ENCODE results near the gene TTC31. TPM values are rescaled to one million over a fixed set of nuclear protein-coding genes. Genes with fewer than 3 reads are reported as not detected.

Gene TTC31
- total RNA-seq, 1 experiment from 2014 or later: 26.4 TPM

DNA sequence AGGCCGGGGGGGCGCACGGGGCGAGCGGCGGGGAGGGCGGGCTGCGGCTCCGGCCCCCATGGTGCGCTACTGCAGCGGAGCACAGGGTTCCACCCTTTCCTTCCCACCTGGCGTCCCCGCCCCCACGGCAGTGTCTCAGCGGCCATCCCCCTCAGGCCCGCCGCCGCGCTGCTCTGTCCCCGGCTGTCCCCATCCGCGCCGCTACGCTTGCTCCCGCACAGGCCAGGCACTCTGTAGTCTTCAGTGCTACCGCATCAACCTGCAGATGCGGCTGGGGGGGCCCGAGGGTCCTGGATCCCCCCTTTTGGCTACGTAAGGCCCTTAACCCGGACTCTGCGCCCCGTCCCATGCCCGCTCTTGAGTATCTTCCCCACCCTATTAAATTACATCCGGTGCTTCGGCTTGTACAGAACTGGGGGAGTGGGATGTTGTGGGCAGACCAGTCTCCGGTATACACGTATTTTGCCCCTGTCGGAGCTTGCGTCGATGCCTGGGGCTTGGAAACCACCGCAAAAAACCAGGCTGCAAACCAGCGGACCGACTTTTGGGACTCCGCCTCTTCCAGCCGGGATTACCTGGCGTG, 25.2 kb upstream of the TTC31 start:
- Histone ChIP-seq H3K36me3 (ENCODE audit: control insufficient read depth in 1 of 2, insufficient read depth in 2 of 2, low read length in 2 of 2) (peaks cover 3 to 12% of the 10 kb centered on the region in 2 experiments; a peak in 2 of 4 replicates), H3K9ac (ENCODE audit: low read length) (peak overlapping the region; percentile 80), H3K4me1 (ENCODE audit: control insufficient read depth in 1 of 2, insufficient read depth in 2 of 2, low read length in 2 of 2) (peaks cover 12 to 42% of the 10 kb centered on the region in 2 experiments), H3K27ac (ENCODE audit: low read depth, low read length) (peak overlapping the region; percentile 89), H3K4me3 (replicated peaks in 1 of 2; ENCODE audit: low read depth in 1 of 2, low read length in 2 of 2) (peak overlapping the region; percentile 62 to 66), H3K27me3 (ENCODE audit: insufficient read depth, low read length) (no peaks in the 10 kb centered on the region), H3K9me3 (ENCODE audit: control insufficient read depth in 1 of 2, insufficient read depth in 1 of 2, low read depth in 1 of 2, low read length in 2 of 2) (no peaks in the 10 kb centered on the region), H3K9me2 (ENCODE audit: insufficient read depth) (no peaks in the 10 kb centered on the region), H3K79me2 (ENCODE audit: insufficient read depth, low read length) (peaks cover 11% of the 10 kb centered on the region; the same call in 1 of the 2 replicates), H2AFZ (ENCODE audit: low read depth, low read length, poor library complexity, severe bottlenecking) (no peak overlapping the region), H4K20me1 (ENCODE audit: insufficient read depth) (no peaks in the 10 kb centered on the region), H3K4me2 (ENCODE audit: low read length) (peak overlapping the region; percentile 74)
- ATAC-seq (peak; percentile 37), DNase-seq (ENCODE audit: low read depth, low spot score) (no peak)
- RAD21 ChIA-PET (ENCODE audit: low non-redundant PET in 1 of 2, low total read pairs in 2 of 2, uncharacterized antibody in 2 of 2, unreplicated experiment in 2 of 2): interaction anchor here in 1 of 2 experiments (0.5 kb wide), 1 partner anchor 14 kb away, joined by 3 read pairs; no protein-coding TSS in a partner anchor
- POLR2A ChIA-PET: interaction anchor here (0.7 to 2.0 kb wide), 8 partner anchors 11 to 50 kb away, joined by 3 to 21 read pairs (median 6); partner anchors contain the start of genes MRPL53, PCGF1 and TTC31
- BruUV-seq (replicated peaks): no TSS peak
- intact Hi-C loops (cut with micrococcal nuclease): loop anchor here (1.0 to 10.0 kb wide), 2 partner anchors 26 to 1223 kb away; partner anchors contain the start of genes CCT7, PRADC1 and TTC31
- CTCF ChIA-PET: interaction anchor here (0.7 to 1.2 kb wide), 4 partner anchors 14 to 631 kb away, joined by 3 to 6 read pairs (median 3); partner anchors contain the start of genes AUP1 and HTRA2
- TF ChIP-seq ZFX (IDR thresholded peaks at IDR 0.05) (peak; percentile 27; the same call in 1 of the 2 replicates), POLR2A (IDR thresholded peaks at IDR 0.05; ENCODE audit: borderline replicate concordance, extremely low read depth, insufficient read depth, insufficient read length) (peak; percentile 19), CEBPB (IDR thresholded peaks at IDR 0.05; ENCODE audit: low read depth) (no peak), POLR2AphosphoS5 (IDR thresholded peaks at IDR 0.05; ENCODE audit: low read depth, low read length) (peak; percentile 38)

- TSS peak; percentile 49 for BruUV-seq (replicated peaks)
- POLR2A ChIA-PET: interaction anchor here (0.7 to 2.0 kb wide), 8 partner anchors 10 to 49 kb away, joined by 3 to 21 read pairs (median 6); partner anchors contain the start of genes MRPL53, PCGF1 and TTC31
- peak within 1 kb of the TSS; percentile 89 for H3K27ac ChIP-seq (ENCODE audit: low read depth, low read length)
- ATAC-seq (peak; percentile 87), DNase-seq (ENCODE audit: low read depth, low spot score) (peak; percentile 100)
- H4K20me1 ChIP-seq (ENCODE audit: insufficient read depth): no peaks in the 10 kb centered on the region
- CTCF ChIA-PET: interaction anchor here (0.7 to 1.2 kb wide), 4 partner anchors 13 to 631 kb away, joined by 3 to 6 read pairs (median 3); partner anchors contain the start of genes AUP1 and HTRA2
- H3K4me1 ChIP-seq (ENCODE audit: control insufficient read depth in 1 of 2, insufficient read depth in 2 of 2, low read length in 2 of 2): peaks cover 12 to 42% of the 10 kb centered on the region in 2 experiments
- peak within 1 kb of the TSS; percentile 98 for H3K4me2 ChIP-seq (ENCODE audit: low read length)
- peak within 1 kb of the TSS; percentile 82 for H3K9ac ChIP-seq (ENCODE audit: low read length)
- H3K9me3 ChIP-seq (ENCODE audit: control insufficient read depth in 1 of 2, insufficient read depth in 1 of 2, low read depth in 1 of 2, low read length in 2 of 2): no peaks in the 10 kb centered on the region
- H3K4me3 ChIP-seq (replicated peaks in 1 of 2; ENCODE audit: low read depth in 1 of 2, low read length in 2 of 2): peak within 1 kb of the TSS; percentile 70 to 98
- no peak within 1 kb of the TSS for H2AFZ ChIP-seq (ENCODE audit: low read depth, low read length, poor library complexity, severe bottlenecking)
- H3K27me3 ChIP-seq (ENCODE audit: insufficient read depth, low read length): no peaks in the 10 kb centered on the region
- intact Hi-C loops (cut with micrococcal nuclease): loop anchor here (1.0 to 10.0 kb wide), 2 partner anchors 25 to 1224 kb away; partner anchors contain the start of genes CCT7, PRADC1 and TTC31
- peaks cover 6 to 19% of the 10 kb centered on the region in 2 experiments; a peak in 2 of 4 replicates for H3K36me3 ChIP-seq (ENCODE audit: control insufficient read depth in 1 of 2, insufficient read depth in 2 of 2, low read length in 2 of 2)
- RAD21 ChIA-PET (ENCODE audit: low non-redundant PET in 1 of 2, low total read pairs in 2 of 2, uncharacterized antibody in 2 of 2, unreplicated experiment in 2 of 2): interaction anchor here (0.5 to 0.7 kb wide), 2 partner anchors 13 to 15 kb away, joined by 3 read pairs; no protein-coding TSS in a partner anchor
- H3K9me2 ChIP-seq (ENCODE audit: insufficient read depth): no peaks in the 10 kb centered on the region
- peaks cover 15% of the 10 kb centered on the region; the same call in 1 of the 2 replicates for H3K79me2 ChIP-seq (ENCODE audit: insufficient read depth, low read length)
- TF ChIP-seq POLR2AphosphoS5 (IDR thresholded peaks at IDR 0.05; ENCODE audit: low read depth, low read length): peak; percentile 21
- TF ChIP-seq, protein P1, sequence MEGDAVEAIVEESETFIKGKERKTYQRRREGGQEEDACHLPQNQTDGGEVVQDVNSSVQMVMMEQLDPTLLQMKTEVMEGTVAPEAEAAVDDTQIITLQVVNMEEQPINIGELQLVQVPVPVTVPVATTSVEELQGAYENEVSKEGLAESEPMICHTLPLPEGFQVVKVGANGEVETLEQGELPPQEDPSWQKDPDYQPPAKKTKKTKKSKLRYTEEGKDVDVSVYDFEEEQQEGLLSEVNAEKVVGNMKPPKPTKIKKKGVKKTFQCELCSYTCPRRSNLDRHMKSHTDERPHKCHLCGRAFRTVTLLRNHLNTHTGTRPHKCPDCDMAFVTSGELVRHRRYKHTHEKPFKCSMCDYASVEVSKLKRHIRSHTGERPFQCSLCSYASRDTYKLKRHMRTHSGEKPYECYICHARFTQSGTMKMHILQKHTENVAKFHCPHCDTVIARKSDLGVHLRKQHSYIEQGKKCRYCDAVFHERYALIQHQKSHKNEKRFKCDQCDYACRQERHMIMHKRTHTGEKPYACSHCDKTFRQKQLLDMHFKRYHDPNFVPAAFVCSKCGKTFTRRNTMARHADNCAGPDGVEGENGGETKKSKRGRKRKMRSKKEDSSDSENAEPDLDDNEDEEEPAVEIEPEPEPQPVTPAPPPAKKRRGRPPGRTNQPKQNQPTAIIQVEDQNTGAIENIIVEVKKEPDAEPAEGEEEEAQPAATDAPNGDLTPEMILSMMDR (IDR thresholded peaks at IDR 0.05 in 2 of 3, conservative IDR thresholded peaks at IDR 0.05 in 1 of 3; ENCODE audit: borderline replicate concordance in 1 of 3, insufficient read depth in 1 of 3, low read depth in 2 of 3, low read length in 2 of 3): no peak
- TF ChIP-seq SP1 (IDR thresholded peaks at IDR 0.05; ENCODE audit: low read depth): no peak
- TF ChIP-seq, protein P2, sequence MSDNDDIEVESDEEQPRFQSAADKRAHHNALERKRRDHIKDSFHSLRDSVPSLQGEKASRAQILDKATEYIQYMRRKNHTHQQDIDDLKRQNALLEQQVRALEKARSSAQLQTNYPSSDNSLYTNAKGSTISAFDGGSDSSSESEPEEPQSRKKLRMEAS (IDR thresholded peaks at IDR 0.05): no peak
- no peak for TF ChIP-seq ELF1 (IDR thresholded peaks at IDR 0.05; ENCODE audit: borderline replicate concordance, low read depth)
- no peak for TF ChIP-seq CBX3 (IDR thresholded peaks at IDR 0.05; ENCODE audit: low read depth)
- no peak for TF ChIP-seq FOSL1 (IDR thresholded peaks at IDR 0.05; ENCODE audit: low read depth)
- TF ChIP-seq SRF (IDR thresholded peaks at IDR 0.05; ENCODE audit: low read depth): no peak
- TF ChIP-seq YY1 (IDR thresholded peaks at IDR 0.05; ENCODE audit: extremely low read depth, insufficient replicate concordance, low read depth, low read length): peak; percentile 57
- no peak for TF ChIP-seq EGR1 (IDR thresholded peaks at IDR 0.05; ENCODE audit: low read depth)
- no peak for TF ChIP-seq JUND (IDR thresholded peaks at IDR 0.05)
- TF ChIP-seq EZH2 (IDR thresholded peaks at IDR 0.05): no peak
Measured at GRCh38 chr2:74458132-74458937, 24.5 kb upstream of the TTC31 start, which contains the start of gene WBP1. TSS of gene WBP1 (plus strand) at chr2:74458438. CDS start at chr2:74458603, 165 bp downstream.
